Transverse colon (tissue), 4 donors: ENCODE data around the gene ATOH8. TPM values are rescaled to one million over a fixed set of nuclear protein-coding genes. Genes with fewer than 3 reads are reported as not detected.

Source experiments
- DNase-seq: peaks from one replicate; pipeline ENCODE4 v3.0.0-alpha.2; 2019
- H3K27ac ChIP-seq, 4 donors: fragments of 200-600 bp; sonication (generic); 2 replicates each; pipeline ENCODE4 v1.5.1; 2016 to 2018; ENCODE audit warnings: inconsistent platforms in 4 of 4
- H3K27me3 ChIP-seq: fragments of 200-600 bp; sonication (generic); 2 replicates; pipeline ENCODE4 v1.5.1; 2017; ENCODE audit warnings: inconsistent platforms
- H3K36me3 ChIP-seq, 4 donors: fragments of 200-600 bp; sonication (generic); 2 replicates each; pipeline ENCODE4 v1.5.1; 2017 to 2019; ENCODE audit warnings: inconsistent platforms in 4 of 4
- H3K4me1 ChIP-seq, 4 donors: fragments of 200-600 bp; sonication (generic); 2 replicates each; pipeline ENCODE4 v1.5.1; 2017 to 2020; ENCODE audit warnings: inconsistent platforms in 4 of 4
- H3K4me3 ChIP-seq, 4 donors: fragments of 200-600 bp; sonication (generic); 1 replicate in 1 of 4; 2 replicates in 3 of 4; pipeline versions ENCODE4 v1.5.1 to v1.6.1; 2017 to 2019; ENCODE audit warnings: inconsistent platforms in 4 of 4
- H3K9me3 ChIP-seq, 2 donors: fragments of 200-600 bp; sonication (generic); 2 replicates each; pipeline ENCODE4 v1.5.1; 2017 to 2019; ENCODE audit warnings: inconsistent platforms in 2 of 2
- CTCF ChIP-seq, 5 experiments: fragments of 200-600 bp in 3 of 5; fragments of 450-650 bp in 2 of 5; sonication (generic) in 3 of 5; IDR thresholded peaks; 1 replicate in 2 of 5; 2 replicates in 3 of 5; pipeline ENCODE4 v1.5.1; 2016 to 2017; ENCODE audit warnings: antibody characterized with exemption in 5 of 5, inconsistent platforms in 3 of 5, mild to moderate bottlenecking in 2 of 5, moderate library complexity in 1 of 5
- EP300 ChIP-seq: sonication (generic); formaldehyde crosslinking; IDR thresholded peaks from one replicate; pipeline ENCODE4 v1.6.1; 2017; ENCODE audit warnings: antibody characterized with exemption, low read depth
- POLR2A ChIP-seq: fragments of 450-650 bp; IDR thresholded peaks from one replicate; pipeline ENCODE4 v1.6.1; 2016; ENCODE audit warnings: antibody characterized with exemption, mild to moderate bottlenecking, moderate library complexity
- POLR2AphosphoS5 ChIP-seq, 3 donors: sonication (generic); formaldehyde crosslinking; IDR thresholded peaks; one replicate each; pipeline ENCODE4 v1.6.1; 2016; ENCODE audit warnings: antibody characterized with exemption in 3 of 3
- WGBS, 2 donors: methylation state at CpG; one replicate each; pipeline ENCODE4 v1.1.5; 2018; ENCODE audit warnings: low coverage in 1 of 2; 5-methylcytosine and 5-hydroxymethylcytosine counted together
- in situ Hi-C, 4 donors: fragments of 200-750 bp; cut with MboI; loops; one replicate each; pipeline versions ENCODE4 v1.15.0 to v1.15.1; 2017; ENCODE audit warnings: low sequenced_read_pairs in 3 of 4, low pct_ligation_motif_present in 1 of 4, low pct_unique_long_range_greater_than_20kb in 1 of 4
- intact Hi-C: fragments of 100-400 bp; cut with DNase I; formaldehyde crosslinking; loops from one replicate; pipeline ENCODE4 v1.15.1; 2023; ENCODE audit warnings: low total_unique reads
- total RNA-seq, 4 donors: library from RNA; depleted of rRNA; stranded (reverse); fragments of >200 nt; gene quantifications; one replicate each; pipeline ENCODE4 v1.1.0, GENCODE V29; 2016

Gene ATOH8
- total RNA-seq, 4 donors from 2014 or later = 7.4 to 32.6 (median 14.4) TPM

DNA sequence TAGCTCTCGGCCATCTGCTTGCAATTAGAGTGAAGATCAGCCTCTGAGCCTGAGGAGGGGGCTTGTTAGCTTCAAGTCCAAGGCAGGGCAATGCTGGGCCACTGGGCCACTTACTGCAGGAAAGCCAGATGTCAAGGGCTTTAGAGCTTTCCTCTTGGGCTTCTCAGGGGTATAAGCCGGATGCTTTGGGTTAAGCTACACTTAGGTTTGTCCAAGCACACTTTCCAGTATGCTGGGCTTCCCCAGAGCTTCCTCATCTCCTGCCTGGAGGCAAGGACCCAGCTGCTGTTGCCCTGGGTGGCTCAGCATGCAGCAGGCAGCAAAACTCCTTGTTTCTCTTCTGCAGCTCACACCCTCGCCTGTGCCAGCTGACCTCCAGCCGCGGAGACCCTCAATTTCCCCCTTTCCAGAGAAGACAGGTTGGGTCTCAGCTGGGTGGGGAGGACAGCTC, 29.0 kb upstream of the ATOH8 start:
- H3K4me1 ChIP-seq = peaks cover 0 to 11% (median 4%) of the 10 kb centered on the region in 4 donors
- intact Hi-C loops (no loop called here), in situ Hi-C loops (no loop called here)
- no peak overlapping the region for H3K4me3 ChIP-seq
- no peak overlapping the region for H3K27ac ChIP-seq
- TF ChIP-seq POLR2AphosphoS5 (IDR thresholded peaks at IDR 0.05) = no peak
- H3K27me3 ChIP-seq = peaks cover 4% of the 10 kb centered on the region
- no peak for DNase-seq
- no peaks in the 10 kb centered on the region for H3K36me3 ChIP-seq
- H3K9me3 ChIP-seq = no peaks in the 10 kb centered on the region
- WGBS, 2 donors = 79% methylated on average over 5 of the region's 5 CpGs; no CpG with 5 or more reads in 1 of the 2 donors

DNA sequence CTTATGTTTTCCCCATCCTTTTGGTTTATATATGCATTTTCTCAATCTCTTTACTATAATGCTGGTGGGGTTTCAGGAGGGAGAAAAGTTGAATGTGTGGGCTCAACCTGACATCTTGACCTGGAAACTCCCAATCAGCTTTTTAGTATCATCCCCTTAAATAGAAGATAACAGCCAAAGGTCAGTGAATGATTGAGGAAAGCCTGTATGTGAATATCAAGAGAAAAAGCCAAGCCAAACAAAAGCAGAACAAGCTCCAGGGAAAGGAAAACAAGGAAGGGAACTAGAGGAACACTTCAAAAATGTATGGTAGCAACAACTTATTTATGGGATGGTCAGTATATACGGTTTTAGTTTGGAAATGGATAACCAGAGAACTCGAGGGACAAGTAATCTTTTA, 28.3 kb upstream of the ATOH8 start:
- H3K36me3 ChIP-seq = no peaks in the 10 kb centered on the region
- no peak overlapping the region for H3K27ac ChIP-seq
- in situ Hi-C loops (no loop called here), intact Hi-C loops (no loop called here)
- peaks cover 0 to 11% (median 4%) of the 10 kb centered on the region in 4 donors for H3K4me1 ChIP-seq
- H3K27me3 ChIP-seq = peaks cover 4% of the 10 kb centered on the region
- DNase-seq = no peak
- TF ChIP-seq POLR2A = no peak
- TF ChIP-seq CTCF (IDR thresholded peaks at IDR 0.05) = no peak
- TF ChIP-seq EP300 = no peak
- TF ChIP-seq POLR2AphosphoS5 (IDR thresholded peaks at IDR 0.05) = no peak
- 26 to 33% methylated on average over 2 of the region's 2 CpGs for WGBS, 2 donors
- no peaks in the 10 kb centered on the region for H3K9me3 ChIP-seq
- no peak overlapping the region for H3K4me3 ChIP-seq

- in situ Hi-C loops (no loop called here), intact Hi-C loops (loop anchor here (2.0 kb wide), 2 partner anchors 47 to 87 kb away; no protein-coding TSS in a partner anchor)
- Histone ChIP-seq H3K4me3 (no peak overlapping the region), H3K36me3 (no peaks in the 10 kb centered on the region), H3K27ac (no peak overlapping the region), H3K9me3 (no peaks in the 10 kb centered on the region), H3K4me1 (peaks cover 0 to 11% (median 4%) of the 10 kb centered on the region in 4 donors), H3K27me3 (peaks cover 4% of the 10 kb centered on the region)
- 70 to 76% methylated on average over 2 to 10 of the region's 10 CpGs for WGBS, 2 donors
- DNase-seq = no peak
- TF ChIP-seq CTCF (IDR thresholded peaks at IDR 0.05) (no peak), EP300 (no peak), POLR2AphosphoS5 (IDR thresholded peaks at IDR 0.05) (no peak), POLR2A (no peak)
Observed at GRCh38 chr2:85727798-85728197, 26.0 kb upstream of the ATOH8 start.

- no peaks in the 10 kb centered on the region for H3K9me3 ChIP-seq
- H3K36me3 ChIP-seq = no peaks in the 10 kb centered on the region
- in situ Hi-C loops = no loop called here
- peaks cover 0 to 11% (median 4%) of the 10 kb centered on the region in 4 donors for H3K4me1 ChIP-seq
- H3K27ac ChIP-seq = no peak overlapping the region
- 53 to 61% methylated on average over 4 to 5 of the region's 5 CpGs for WGBS, 2 donors
- H3K27me3 ChIP-seq = peaks cover 4% of the 10 kb centered on the region
- TF ChIP-seq EP300 = no peak
- TF ChIP-seq POLR2A = no peak
- TF ChIP-seq POLR2AphosphoS5 (IDR thresholded peaks at IDR 0.05) = no peak
- TF ChIP-seq CTCF (IDR thresholded peaks at IDR 0.05) = no peak
- no peak overlapping the region for H3K4me3 ChIP-seq
- intact Hi-C loops = loop anchor here (2.0 kb wide), 2 partner anchors 46 to 86 kb away; no protein-coding TSS in a partner anchor
- DNase-seq = no peak
Observed at GRCh38 chr2:85728342-85728741, 25.4 kb upstream of the ATOH8 start.
